B cell (primary cell): ENCODE results near the gene PCNX3. TPM values are rescaled to one million over a fixed set of nuclear protein-coding genes. Genes with fewer than 3 reads are reported as not detected.

Experiments
- ATAC-seq: fragments of 200-7000 bp; cut with Tn5 transposase; one replicate; pipeline ENCODE4 v1.10.0; 2021; ENCODE audit warnings: low read depth, mild to moderate bottlenecking, moderate number of reproducible peaks, moderate library complexity
- CTCF ChIA-PET: fragments of 350-600 bp; sonication (Branson Sonifier 250); formaldehyde crosslinking; loops from one replicate; lab custom pipeline; 2021; ENCODE audit warnings: antibody characterized with exemption, inconsistent platforms; lab: Charles Lee
- POLR2A ChIA-PET: fragments of 350-600 bp; sonication (Branson Sonifier 250); formaldehyde crosslinking; loops from one replicate; lab custom pipeline; 2021; ENCODE audit warnings: antibody characterized with exemption; lab: Charles Lee
- DNase-seq: peaks from one replicate; pipeline ENCODE4 v3.0.0; 2013
- H2AFZ ChIP-seq: 2 replicates; pipeline ENCODE4 v1.6.1; 2012; ENCODE audit warnings: mild to moderate bottlenecking, low read depth, low read length; ENCODE audit not compliant: insufficient read depth, poor library complexity, severe bottlenecking
- H3K27ac ChIP-seq, 2 donors: 1 replicate in 1 of 2; 2 replicates in 1 of 2; pipeline ENCODE4 v1.5.1; 2012 to 2013; ENCODE audit warnings: low read length in 2 of 2, mild to moderate bottlenecking in 2 of 2, moderate library complexity in 1 of 2
- H3K27me3 ChIP-seq, 4 experiments: fragments of 200-600 bp in 1 of 4; sonication (generic) in 1 of 4; replicated peaks in 1 of 4; 1 replicate in 2 of 4; 2 replicates in 2 of 4; pipeline versions ENCODE4 v1.6.1 to v1.7.0; 2013 to 2016; ENCODE audit warnings: low read length in 3 of 4, mild to moderate bottlenecking in 2 of 4, mixed read lengths in 1 of 4, moderate library complexity in 1 of 4; ENCODE audit not compliant: insufficient read depth in 4 of 4, control insufficient read depth in 3 of 4; ENCODE audit errors: control extremely low read depth in 1 of 4
- H3K36me3 ChIP-seq, 2 experiments: replicated peaks in 1 of 2; 1 replicate in 1 of 2; 2 replicates in 1 of 2; pipeline versions ENCODE4 v1.6.1 to v1.7.1; 2013; ENCODE audit warnings: low read length in 1 of 2; ENCODE audit not compliant: insufficient read depth in 2 of 2, control insufficient read depth in 1 of 2; ENCODE audit errors: control extremely low read depth in 1 of 2, extremely low read depth in 1 of 2
- H3K4me1 ChIP-seq, 2 donors: fragments of 200-600 bp in 1 of 2; sonication (generic) in 1 of 2; 1 replicate in 1 of 2; 2 replicates in 1 of 2; pipeline versions ENCODE4 v1.5.1 to v1.6.1; 2013 to 2017; ENCODE audit warnings: low read length in 2 of 2; ENCODE audit not compliant: control insufficient read depth in 2 of 2, insufficient read depth in 2 of 2
- H3K4me2 ChIP-seq: replicated peaks from 2 replicates; pipeline ENCODE3; 2012; ENCODE audit warnings: mild to moderate bottlenecking, low read depth, low read length; ENCODE audit not compliant: poor library complexity, severe bottlenecking
- H3K4me3 ChIP-seq, 5 experiments: fragments of 200-600 bp in 1 of 5; sonication (generic) in 1 of 5; 1 replicate in 3 of 5; 2 replicates in 2 of 5; pipeline versions ENCODE4 v1.5.1 to v1.7.0; 2011 to 2016; ENCODE audit warnings: low read length in 4 of 5, mild to moderate bottlenecking in 4 of 5, low read depth in 2 of 5, control low read depth in 1 of 5, moderate library complexity in 1 of 5; ENCODE audit not compliant: insufficient read depth in 1 of 5; ENCODE audit errors: control extremely low read depth in 1 of 5, extremely low read depth in 1 of 5
- H3K79me2 ChIP-seq: fragments of 200-600 bp; sonication (generic); one replicate; pipeline ENCODE4 v1.6.0; 2016; ENCODE audit warnings: low read length; ENCODE audit not compliant: control insufficient read depth, insufficient read depth
- H3K9ac ChIP-seq: fragments of 200-600 bp; sonication (generic); 2 replicates; pipeline ENCODE4 v1.6.1; 2017; ENCODE audit warnings: mild to moderate bottlenecking, low read length, moderate library complexity
- H3K9me3 ChIP-seq, 3 donors: one replicate each; pipeline versions ENCODE4 v1.6.1 to v1.7.1; 2013; ENCODE audit warnings: low read length in 2 of 3; ENCODE audit not compliant: control insufficient read depth in 2 of 3, insufficient read depth in 1 of 3; ENCODE audit errors: control extremely low read depth in 1 of 3
- H4K20me1 ChIP-seq: 2 replicates; pipeline ENCODE4 v1.6.0; 2012; ENCODE audit warnings: mild to moderate bottlenecking, low read length; ENCODE audit not compliant: insufficient read depth, control insufficient read depth, poor library complexity, severe bottlenecking
- H3K27ac Mint-ChIP-seq: one replicate; pipeline ENCODE4 v1.8.0; 2021; ENCODE audit warnings: mixed read lengths
- H3K27me3 Mint-ChIP-seq: one replicate; pipeline ENCODE4 v1.8.0; 2021; ENCODE audit warnings: mixed read lengths
- H3K4me1 Mint-ChIP-seq: one replicate; pipeline ENCODE4 v1.8.0; 2021; ENCODE audit warnings: mixed read lengths
- H3K4me3 Mint-ChIP-seq: one replicate; pipeline ENCODE4 v1.8.0; 2021; ENCODE audit warnings: mixed read lengths
- H3K9me3 Mint-ChIP-seq: one replicate; pipeline ENCODE4 v1.8.0; 2022; ENCODE audit warnings: mixed read lengths; ENCODE audit not compliant: insufficient read depth
- CTCF ChIP-seq: fragments of 200-600 bp; IDR thresholded peaks from one replicate; pipeline ENCODE4 v1.8.0; 2022; ENCODE audit warnings: antibody characterized with exemption, mild to moderate bottlenecking
- EZH2 ChIP-seq: IDR thresholded peaks from 2 replicates; pipeline ENCODE4 v1.6.1; 2012; ENCODE audit warnings: borderline replicate concordance, low read depth, mild to moderate bottlenecking, moderate library complexity, low read length; ENCODE audit not compliant: insufficient read depth, poor library complexity, severe bottlenecking
- WGBS: methylation state at CpG from one replicate; pipeline ENCODE4 v1.1.5; 2013; ENCODE audit warnings: missing lambda C conversion rate; ENCODE audit not compliant: insufficient coverage; 5-methylcytosine and 5-hydroxymethylcytosine counted together
- intact Hi-C: fragments of 100-400 bp; cut with micrococcal nuclease; formaldehyde crosslinking; loops from one replicate; pipeline ENCODE4 v1.10.0; 2022
- polyA plus RNA-seq: library from polyadenylated mRNA; depleted of rRNA; stranded (reverse); fragments of >200 nt; gene quantifications from 2 replicates; pipeline ENCODE4 v1.2.3, GENCODE V29; 2012
- total RNA-seq, 2 donors: library from RNA; stranded (reverse); fragments of 120-200 nt in 1 of 2; gene quantifications; 1 replicate in 1 of 2; 2 replicates in 1 of 2; pipeline versions ENCODE4 v1.2.3 to v1.2.4, GENCODE V29; 2013 to 2022

The PCNX3 gene
- total and polyA plus RNA-seq, 2 donors (not counting 1 experiment from before 2014, with no cell fraction given): 61.5 to 62.8 TPM

DNA sequence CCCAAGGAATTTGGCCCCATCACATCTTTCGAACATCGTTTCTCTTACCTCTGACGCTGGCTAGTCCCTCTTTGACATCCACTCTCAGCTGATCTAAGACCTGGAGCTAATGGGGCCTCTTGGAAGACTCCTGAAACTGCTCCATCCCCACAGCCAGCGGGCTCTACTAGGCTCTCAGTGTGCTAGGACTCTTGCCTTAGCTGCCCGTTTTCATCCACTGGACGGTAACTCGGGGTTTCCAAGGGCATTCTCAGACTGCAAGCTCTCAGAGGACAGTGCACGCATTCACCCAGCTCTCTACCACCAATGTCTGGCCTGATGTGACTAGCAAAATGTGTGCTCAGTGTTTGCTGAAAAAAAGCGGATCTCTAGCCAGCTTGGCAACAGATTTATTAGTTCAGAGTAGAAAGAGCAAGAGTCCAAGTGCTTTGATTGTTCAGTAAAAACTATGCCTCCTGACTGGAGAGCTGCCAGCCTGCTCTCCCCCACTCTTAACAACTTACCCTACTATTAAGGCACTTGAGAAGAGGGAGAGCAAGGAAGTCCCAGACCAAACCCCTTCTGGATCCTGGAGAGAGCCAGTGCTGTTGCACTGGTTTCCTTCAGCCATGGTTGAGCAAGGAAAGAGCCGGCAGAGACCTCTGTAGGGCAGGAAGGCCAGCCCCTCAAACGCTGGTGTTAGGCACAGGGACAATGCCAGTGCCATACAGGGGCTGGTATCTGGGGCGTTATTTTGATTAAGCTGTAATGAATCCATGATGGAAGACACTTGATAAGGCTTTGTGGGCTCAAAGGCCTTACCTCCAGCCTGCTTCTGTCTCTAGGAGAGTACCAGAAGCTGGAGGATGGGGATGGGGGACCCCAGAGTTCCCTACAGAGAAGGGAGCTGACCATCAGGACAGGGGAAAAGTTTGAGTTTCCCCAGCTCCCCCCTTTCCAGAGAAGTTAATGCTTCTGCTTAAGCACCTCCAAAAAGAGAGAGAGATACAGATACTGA lies 38.0 kb downstream of the PCNX3 start:
- Histone ChIP-seq H3K4me2 (peak overlapping the region; percentile 79), H2AFZ (no peak overlapping the region), H3K4me1 (peaks cover 22 to 44% of the 10 kb centered on the region in 2 donors), H3K27me3 (no peaks in the 10 kb centered on the region), H4K20me1 (peaks cover 66% of the 10 kb centered on the region), H3K4me3 (peak overlapping the region; percentile 22 to 74 (median 69)), H3K9me3 (no peaks in the 10 kb centered on the region), H3K79me2 (peaks cover 4% of the 10 kb centered on the region), H3K36me3 (peaks cover 0 to 84% of the 10 kb centered on the region in 2 experiments), H3K9ac (peak overlapping the region; percentile 67), H3K27ac (peak overlapping the region; percentile 90 to 93)
- WGBS: 49% methylated on average over 10 of the region's 12 CpGs
- POLR2A ChIA-PET: interaction anchor here (0.5 to 4.8 kb wide), 12 partner anchors 10 to 235 kb away, joined by 3 to 116 read pairs (median 5); partner anchors contain the start of genes CFL1, FIBP, KAT5 and PCNX3
- H3K27ac Mint-ChIP-seq: peak overlapping the region; percentile 98
- TF ChIP-seq CTCF (no peak), EZH2 (no peak)
- peak overlapping the region; percentile 96 for H3K4me3 Mint-ChIP-seq
- no peaks in the 10 kb centered on the region for H3K27me3 Mint-ChIP-seq
- DNase-seq (no peak), ATAC-seq (no peak)
- intact Hi-C loops: no loop called here
- peaks cover 57% of the 10 kb centered on the region for H3K4me1 Mint-ChIP-seq
- CTCF ChIA-PET: interaction anchor here (0.6 to 5.0 kb wide), 7 partner anchors 10 to 67 kb away, joined by 3 to 50 read pairs (median 6); partner anchors contain the start of genes KAT5, RELA, RNASEH2C and SIPA1
- H3K9me3 Mint-ChIP-seq: no peaks in the 10 kb centered on the region
